GM20431 (cell line): Measurements from ENCODE around the gene SLC16A1.
"Not testable (repeated sequence)": the region's sequence is repeated elsewhere in the genome, so short reads cannot be mapped to it uniquely, and the experiment has no call there.

ENCODE experiments used
- in situ Hi-C: fragments of 300-500 bp; cut with MseI, MboI; formaldehyde crosslinking; loops from one replicate; pipeline ENCODE4 v1.15.0; 2020; ENCODE audit warnings: low sequenced_read_pairs; ENCODE audit not compliant: unreplicated experiment

The SLC16A1 gene

GRCh38 chr1:112955773-112956543 lies at the start of gene SLC16A1:
SLC16A1 (minus strand) TSS chr1:112956196; CDS start chr1:112929308, 26,888 bp downstream.
- in situ Hi-C loops, result no loop called here

- in situ Hi-C loops, result no loop called here
Observed at GRCh38 chr1:113003751-113004690, 48.0 kb upstream of the SLC16A1 start.

GRCh38 chr1:113002297-113002696 lies 46.3 kb upstream of the SLC16A1 start:
- in situ Hi-C loops, result no loop called here

GRCh38 chr1:112998592-112999235 lies 42.7 kb upstream of the SLC16A1 start:
- in situ Hi-C loops, result no loop called here

- in situ Hi-C loops, result no loop called here
Observed at GRCh38 chr1:112997781-112998180, 41.8 kb upstream of the SLC16A1 start.

GRCh38 chr1:112995890-112996289 lies 39.9 kb upstream of the SLC16A1 start:
- in situ Hi-C loops, result no loop called here

- in situ Hi-C loops, result not testable (repeated sequence)
Observed at GRCh38 chr1:112995021-112995420, 39.0 kb upstream of the SLC16A1 start.

GRCh38 chr1:112992780-112993179 lies 36.8 kb upstream of the SLC16A1 start:
- in situ Hi-C loops, result no loop called here

- in situ Hi-C loops, result no loop called here
Observed at GRCh38 chr1:112991402-112992120, 35.6 kb upstream of the SLC16A1 start.

GRCh38 chr1:112990271-112990670 lies 34.3 kb upstream of the SLC16A1 start:
- in situ Hi-C loops, result no loop called here

- in situ Hi-C loops, result no loop called here
Observed at GRCh38 chr1:112988367-112988766, 32.4 kb upstream of the SLC16A1 start.

GRCh38 chr1:112985123-112985522 lies 29.1 kb upstream of the SLC16A1 start:
- in situ Hi-C loops, result no loop called here

GRCh38 chr1:112983537-112984131 lies 27.6 kb upstream of the SLC16A1 start:
- in situ Hi-C loops, result no loop called here

- in situ Hi-C loops, result no loop called here
Observed at GRCh38 chr1:112982853-112983536, 27.0 kb upstream of the SLC16A1 start.

GRCh38 chr1:112982328-112982727 lies 26.3 kb upstream of the SLC16A1 start:
- in situ Hi-C loops, result no loop called here

- in situ Hi-C loops, result not testable (repeated sequence)
Observed at GRCh38 chr1:112981834-112982233, 25.8 kb upstream of the SLC16A1 start.

GRCh38 chr1:112981426-112981825 lies 25.4 kb upstream of the SLC16A1 start:
- in situ Hi-C loops, result no loop called here

- in situ Hi-C loops, result no loop called here
Observed at GRCh38 chr1:112975336-112975735, 19.3 kb upstream of the SLC16A1 start.

- in situ Hi-C loops, result no loop called here
Observed at GRCh38 chr1:112974646-112975045, 18.6 kb upstream of the SLC16A1 start.
